ENCODE results near the gene CLEC4D.
"Not testable (repeated sequence)": the region's sequence is repeated elsewhere in the genome, so short reads cannot be mapped to it uniquely, and the experiment has no call there.

CLEC4D gene

DNA sequence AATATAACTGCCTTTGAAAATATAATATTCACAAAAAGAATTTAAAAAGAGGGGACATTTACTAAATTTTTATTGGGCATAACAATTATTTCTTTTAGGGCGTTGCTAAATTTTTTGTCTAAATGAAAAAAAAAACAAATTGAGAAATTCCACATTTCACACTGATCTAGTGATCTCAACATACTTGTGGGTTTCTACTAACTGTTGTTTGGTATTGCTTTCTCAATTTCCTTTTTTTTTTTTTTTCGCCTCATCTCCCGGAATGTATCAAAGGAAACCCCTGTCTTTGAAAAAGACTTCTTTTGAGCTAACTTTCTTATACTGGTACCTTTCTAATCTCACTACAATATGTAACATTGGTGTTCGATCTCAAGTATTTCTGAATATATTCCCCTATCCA, at the start of gene CLEC4D:
Gene CLEC4D (plus strand): TSS at position 248 of the 400 bp plus-strand sequence. CDS start 230 bp downstream, outside the sequence.
- no peak for DNase-seq

GRCh38 chr12:8465301-8465996, 47.9 kb upstream of the CLEC4D start:
- no peak for DNase-seq

- no peak for DNase-seq
Measured at GRCh38 chr12:8466241-8466640, 47.1 kb upstream of the CLEC4D start.

DNA sequence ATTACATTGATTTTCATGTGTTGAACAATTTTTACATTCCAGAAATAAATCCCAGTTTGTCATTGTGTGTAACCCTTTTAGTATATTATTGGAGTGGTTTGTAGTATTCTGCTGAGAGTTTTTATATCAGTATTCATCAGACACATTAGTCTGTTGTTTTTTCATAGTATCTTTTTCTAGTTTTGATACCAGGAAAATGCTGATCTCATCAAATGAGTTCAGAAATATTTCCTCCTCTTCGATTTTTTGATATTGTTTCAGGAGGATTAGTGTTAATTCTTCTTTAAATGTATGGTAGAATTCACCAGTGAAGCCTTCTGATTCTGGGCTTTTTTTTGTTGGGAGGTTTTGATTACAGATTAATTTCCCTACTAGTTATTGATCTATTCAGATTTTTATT, 42.2 kb upstream of the CLEC4D start:
- no peak for DNase-seq

DNA sequence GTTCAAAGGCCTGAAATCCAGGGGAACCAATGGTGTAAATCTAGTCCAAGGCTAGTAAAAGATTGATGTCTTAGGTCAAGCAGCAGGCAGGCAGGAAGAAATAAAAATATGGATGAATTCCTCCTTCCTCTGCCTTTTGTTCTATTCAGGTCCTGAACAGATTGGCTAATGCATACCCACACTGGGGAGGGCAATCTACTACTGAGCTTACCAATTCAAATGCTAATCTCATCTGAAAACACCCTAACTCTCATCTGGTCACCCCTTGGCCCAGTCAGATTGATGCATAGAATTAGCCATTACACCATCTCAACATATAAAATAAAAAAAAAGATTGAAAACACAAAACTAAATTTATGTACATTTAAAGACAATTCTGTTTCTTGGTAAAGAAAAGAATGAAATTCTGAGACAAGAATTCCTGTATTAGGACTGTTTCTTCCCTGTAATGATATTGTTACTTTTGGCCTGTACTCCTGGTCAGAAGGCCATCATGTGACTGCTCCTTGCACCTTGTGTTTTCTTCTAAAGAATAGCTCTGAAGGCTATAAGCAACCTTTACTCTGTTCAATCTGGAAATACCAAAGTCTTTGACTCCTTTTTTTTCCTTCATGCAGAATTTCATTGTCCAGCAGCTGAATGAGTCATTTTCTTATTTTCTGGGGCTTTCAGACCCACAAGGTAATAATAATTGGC, 37.6 kb upstream of the CLEC4D start:
- DNase-seq: no peak

DNA sequence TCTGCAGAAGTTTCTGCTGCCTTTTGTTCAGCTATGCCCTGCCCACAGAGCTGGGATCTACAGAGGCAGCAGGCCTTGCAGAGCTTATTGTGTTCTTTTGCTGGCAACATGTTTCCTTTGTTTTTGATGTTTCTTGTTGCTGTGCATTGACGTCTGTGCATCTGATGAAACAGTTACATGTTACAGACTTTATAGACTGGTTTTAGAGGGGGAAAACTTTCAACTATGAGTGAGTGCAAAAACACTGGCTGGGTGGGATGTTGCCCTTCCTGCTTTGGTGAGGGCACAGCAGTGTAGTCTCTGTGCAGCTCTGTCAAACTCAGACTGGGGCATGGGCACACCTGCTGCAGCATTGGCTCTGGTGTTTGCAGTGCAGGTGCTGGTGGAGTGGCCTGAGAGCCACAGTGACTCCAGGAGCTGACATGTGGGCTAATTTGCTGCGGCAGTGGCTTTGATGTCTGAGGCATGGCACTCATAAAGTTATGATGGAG, 30.7 kb upstream of the CLEC4D start:
- DNase-seq: no peak

GRCh38 chr12:8483079-8483478, 30.2 kb upstream of the CLEC4D start:
- no peak for DNase-seq

DNA sequence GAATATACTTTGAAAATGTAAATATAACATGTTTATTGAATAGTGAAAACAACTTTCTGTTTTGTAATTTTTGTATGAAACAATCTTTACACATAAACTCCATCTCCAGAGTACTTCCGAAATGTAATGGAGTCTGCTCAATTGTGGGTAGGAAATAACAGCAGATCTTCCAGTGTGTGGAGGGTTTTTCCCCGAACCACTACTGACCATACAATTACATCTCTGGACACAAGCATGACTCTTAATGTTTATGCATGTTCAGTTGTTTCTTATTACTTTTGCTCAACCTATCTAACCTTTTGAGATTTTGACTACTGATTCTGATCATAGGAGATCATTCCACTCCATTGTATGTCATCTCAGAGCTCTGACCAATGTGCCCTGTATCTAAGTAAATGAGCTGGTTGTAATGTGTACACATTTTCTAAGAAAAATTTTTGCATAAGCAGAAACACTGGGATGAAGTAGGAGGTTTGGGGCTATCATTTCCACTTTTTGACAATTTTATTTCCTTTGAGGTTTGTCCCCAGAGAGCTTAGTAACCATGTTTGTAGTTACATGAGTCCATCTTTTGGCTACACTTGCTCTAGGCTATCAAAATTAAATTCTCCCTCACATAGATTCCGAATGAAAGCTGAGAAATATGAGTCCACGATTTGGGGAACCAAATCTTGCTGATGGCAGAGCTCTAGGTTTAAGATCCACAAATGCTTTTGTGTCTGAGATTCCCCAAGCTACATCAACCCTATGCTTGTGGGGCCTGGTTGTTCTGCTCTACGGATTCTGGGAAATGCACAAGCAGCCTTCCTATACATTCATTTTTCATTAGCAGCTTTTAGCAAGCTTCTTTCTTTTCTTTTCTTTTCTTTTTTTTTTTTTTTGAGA, 21.4 kb upstream of the CLEC4D start:
- no peak for DNase-seq

DNA sequence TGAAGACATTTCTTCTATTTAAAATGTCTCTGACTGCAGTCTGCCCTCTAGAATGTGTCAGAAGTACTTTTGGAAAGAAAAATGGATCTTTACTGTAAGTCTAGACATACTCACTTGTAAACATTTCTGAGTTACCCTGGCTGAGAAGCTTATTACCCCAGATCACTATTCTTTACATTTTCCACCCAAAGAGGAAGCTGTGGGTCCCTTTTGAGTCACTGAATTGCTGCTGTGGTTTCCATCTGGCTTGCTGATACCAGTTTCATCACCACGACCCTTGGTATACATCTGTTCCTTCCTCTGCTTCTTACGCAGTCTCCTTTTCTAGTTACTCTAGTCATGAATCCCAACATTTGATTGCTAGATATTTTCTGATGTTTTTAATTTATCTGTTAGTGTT, 20.2 kb upstream of the CLEC4D start:
- DNase-seq: no peak

DNA sequence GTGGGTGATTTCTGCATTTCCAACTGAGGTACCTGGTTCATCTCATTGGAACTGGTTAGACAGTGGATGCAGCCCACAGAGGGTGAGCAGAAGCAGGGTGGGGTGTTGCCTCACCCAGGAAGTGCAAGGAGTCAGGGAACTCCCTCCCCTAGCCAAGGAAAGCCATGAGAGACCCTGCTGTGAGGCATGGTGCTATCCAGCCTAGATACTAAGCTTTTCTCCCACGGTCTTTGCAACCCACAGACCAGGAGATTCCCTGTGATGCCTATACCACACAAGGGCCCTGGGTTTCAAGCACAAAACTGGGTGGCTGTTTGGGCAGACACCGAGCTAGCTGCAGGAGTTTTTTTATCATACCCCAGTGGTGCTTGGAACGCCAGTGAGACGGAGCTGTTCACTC, 17.6 kb upstream of the CLEC4D start:
- DNase-seq: not testable (repeated sequence)

DNA sequence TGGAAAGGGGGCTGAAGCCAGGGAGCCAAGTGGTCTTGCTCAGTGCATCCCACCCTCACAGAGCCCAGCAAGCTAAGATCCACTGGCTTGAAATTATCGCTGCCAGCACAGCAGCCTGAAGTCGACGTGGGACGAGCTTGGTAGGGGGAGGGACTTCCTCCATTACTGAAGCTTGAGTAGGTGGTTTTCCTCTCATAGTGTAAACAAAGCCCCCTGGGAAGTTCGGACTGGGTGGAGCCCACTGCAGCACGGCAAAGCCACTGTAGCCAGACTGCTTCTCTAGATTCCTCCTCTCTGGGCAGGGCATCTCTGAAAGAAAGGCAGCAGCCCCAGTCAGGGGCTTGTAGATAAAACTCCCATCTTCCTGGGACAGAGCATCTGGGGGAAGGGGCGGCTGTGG, 17.2 kb upstream of the CLEC4D start:
- DNase-seq: not testable (repeated sequence)

GRCh38 chr12:8499616-8500015, 13.7 kb upstream of the CLEC4D start:
- no peak for DNase-seq

GRCh38 chr12:8501720-8502119, 11.6 kb upstream of the CLEC4D start:
- DNase-seq: no peak

- no peak for DNase-seq
Measured at GRCh38 chr12:8504351-8504750, 9.0 kb upstream of the CLEC4D start.

- DNase-seq: no peak
Measured at GRCh38 chr12:8507596-8507995, 5.7 kb upstream of the CLEC4D start.

DNA sequence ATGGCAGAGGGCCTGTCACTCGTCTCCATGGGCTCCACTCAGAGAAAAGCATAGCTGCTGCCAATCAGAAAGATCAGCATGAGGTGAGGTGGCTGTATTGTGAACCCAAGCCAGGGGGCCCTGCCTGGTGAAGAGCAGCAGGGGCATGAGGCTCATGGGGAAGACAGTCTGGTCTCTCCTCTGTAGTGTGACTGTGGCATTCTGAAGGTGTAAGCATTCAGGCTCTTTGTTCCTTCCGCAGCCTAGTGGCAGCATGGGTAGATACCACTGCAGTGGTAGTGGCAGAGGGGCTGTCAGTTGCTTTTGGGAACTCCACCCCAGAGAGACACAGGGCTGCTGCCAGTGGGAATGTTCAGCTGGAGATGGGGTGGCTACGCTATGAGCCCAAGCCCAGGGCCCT, 5.1 kb upstream of the CLEC4D start:
- no peak for DNase-seq

DNA sequence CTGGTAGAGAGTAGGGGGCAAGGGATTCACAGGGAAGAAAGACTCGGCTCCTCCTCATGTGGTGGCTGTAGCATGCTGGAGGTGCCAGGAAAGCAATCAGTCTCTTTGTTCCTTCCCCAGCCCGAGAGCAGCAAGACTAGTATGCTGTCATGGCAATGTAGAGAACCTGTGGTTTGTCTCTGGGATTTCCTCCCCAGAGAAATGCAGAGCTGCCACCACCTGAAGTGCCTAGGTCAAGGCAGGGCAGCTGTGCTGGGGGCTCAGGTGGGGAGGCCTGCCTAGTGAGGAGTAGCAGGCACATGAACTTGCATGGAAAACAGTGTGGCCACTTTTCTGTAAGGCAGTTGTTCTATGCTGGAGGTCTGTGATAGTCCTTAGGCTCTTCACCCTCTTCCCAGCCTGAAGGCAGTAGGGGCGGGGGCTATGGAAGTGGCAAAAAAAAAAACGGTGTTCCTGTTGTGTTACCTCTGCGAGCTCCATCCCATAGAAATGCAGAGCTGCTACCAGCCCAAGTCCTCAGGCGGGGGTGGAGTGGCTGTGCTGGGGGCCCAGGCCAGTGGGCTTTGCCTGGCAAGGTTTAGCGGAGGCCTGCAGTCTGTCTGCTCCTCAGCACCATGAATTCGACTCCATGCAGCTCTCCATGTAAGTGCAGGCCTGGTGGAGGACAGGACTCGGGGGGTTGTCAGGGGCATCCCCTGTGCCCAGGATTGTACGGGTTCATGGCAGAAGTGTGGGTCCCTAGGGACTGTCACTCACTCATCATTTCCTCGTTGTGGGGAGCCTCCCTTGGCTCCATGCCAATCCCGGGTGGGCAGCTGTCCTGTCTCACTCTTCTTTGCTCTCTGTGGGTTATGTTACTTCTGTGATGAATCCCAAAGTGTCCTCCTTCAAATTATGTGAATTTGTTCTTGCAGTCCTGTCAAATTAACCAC, 4.1 kb upstream of the CLEC4D start:
- DNase-seq: no peak

- DNase-seq: no peak
Measured at GRCh38 chr12:8517971-8518370, 4.7 kb downstream of the CLEC4D start.

DNA sequence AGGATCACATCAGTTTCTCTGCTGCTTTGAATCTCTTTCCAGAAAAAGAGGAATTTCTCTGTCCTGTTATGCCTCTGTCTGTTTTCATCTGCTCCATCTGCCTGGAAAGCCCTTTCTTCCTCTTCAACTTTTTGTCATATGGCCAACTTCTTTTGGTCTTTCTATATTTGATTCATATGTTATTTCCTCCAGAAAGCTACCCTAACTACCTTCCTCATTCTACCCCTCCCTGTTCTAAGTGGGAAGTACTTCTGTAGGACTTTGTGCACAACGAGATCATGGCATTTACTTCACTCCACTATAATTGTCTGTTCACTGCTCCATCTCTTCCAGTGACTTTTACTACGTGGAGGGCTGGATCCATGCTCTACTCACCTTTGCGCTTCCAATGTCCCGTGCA, 5.9 kb downstream of the CLEC4D start:
- no peak for DNase-seq

DNA sequence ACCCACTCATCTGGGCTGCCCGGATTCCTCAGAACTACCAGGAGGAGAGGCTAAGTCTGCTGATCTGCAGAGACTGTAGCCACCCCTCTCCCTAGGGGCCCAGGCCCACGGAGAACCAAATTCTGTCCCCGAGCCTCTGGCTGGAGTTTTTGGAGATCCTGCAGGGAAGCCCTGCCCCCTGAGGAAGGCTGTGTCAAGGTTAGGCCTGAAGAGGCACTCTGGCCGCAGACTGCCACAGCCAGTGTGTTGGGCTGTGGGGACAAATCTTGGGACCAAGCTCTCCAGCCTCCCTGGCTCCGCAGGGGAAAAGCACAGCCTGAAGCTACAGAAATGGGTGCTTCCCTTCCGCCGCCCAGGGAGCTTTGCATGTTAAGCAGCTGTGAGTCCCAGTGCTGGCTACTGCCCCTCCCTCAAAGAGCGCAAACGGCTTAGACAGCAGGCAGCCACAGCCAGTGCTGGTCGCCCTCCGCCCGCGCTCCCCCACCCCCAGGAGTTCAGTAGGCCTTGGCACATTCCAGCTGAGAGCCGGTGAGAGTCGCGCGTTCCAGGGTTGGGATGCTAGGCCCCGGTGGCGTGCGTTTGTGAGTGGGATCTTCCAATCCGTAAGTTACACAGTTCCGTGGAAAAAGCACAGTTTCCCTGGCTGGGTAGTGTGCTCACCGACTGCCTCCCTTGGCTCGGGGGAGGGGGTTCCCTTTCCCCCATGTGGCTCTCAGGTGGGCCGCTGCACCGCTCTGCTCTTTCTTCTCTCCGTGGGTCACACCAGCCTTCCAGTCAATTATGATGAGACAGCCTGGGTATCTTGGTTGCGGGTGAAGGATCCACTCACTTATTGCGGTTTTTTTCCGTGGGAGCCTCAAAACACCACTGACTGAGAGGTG, 14.2 kb downstream of the CLEC4D start:
- DNase-seq: no peak

DNA sequence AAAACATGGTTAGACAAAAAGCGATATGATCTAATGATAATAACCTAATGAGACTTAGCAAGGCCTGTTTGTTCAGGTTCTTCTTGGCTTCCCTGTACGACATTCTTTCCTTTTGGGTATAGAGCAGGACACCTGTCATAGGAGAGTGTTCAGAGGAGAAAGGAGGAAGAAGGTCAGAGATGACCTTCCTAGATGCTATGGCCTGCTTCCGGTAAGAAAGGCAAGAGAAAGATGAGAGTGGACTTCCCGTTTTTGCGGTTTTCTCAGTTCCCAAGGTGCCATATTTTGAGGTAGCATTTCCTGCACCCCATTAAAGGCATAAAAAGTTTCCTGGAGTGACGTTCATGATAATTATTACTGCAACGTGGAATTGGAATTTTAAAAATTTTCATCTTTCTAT, 18.7 kb downstream of the CLEC4D start:
- DNase-seq: no peak

Data from DMS 273 treated with DMSO at 0.1 percent for 48 hours (cell line).